ENCODE data around the gene FDPS.
"Not testable (repeated sequence)": the region's sequence is repeated elsewhere in the genome, so short reads cannot be mapped to it uniquely, and the experiment has no call there.

- TF ChIP-seq POLR2AphosphoS5 (IDR thresholded peaks at IDR 0.05; ENCODE audit: low read depth, low read length); POLR2A (IDR thresholded peaks at IDR 0.05; ENCODE audit: low read depth, low read length); TAF1 (IDR thresholded peaks at IDR 0.05; ENCODE audit: borderline replicate concordance, low read depth, low read length): not testable (repeated sequence)
Measured at GRCh38 chr1:155291006-155291405, 17.7 kb upstream of the FDPS start.
